Thyroid gland (tissue), 4 donors: ENCODE results near the gene KDSR.

Experiments
- CTCF ChIP-seq, 6 experiments: fragments of 200-600 bp in 3 of 6; fragments of 450-650 bp in 3 of 6; sonication (generic) in 3 of 6; IDR thresholded peaks; one replicate each; pipeline ENCODE4 v1.5.1; 2016 to 2019; ENCODE audit warnings: antibody characterized with exemption in 6 of 6, mild to moderate bottlenecking in 2 of 6, inconsistent platforms in 1 of 6, moderate library complexity in 1 of 6
- POLR2A ChIP-seq, 2 donors: fragments of 450-650 bp; IDR thresholded peaks; one replicate each; pipeline ENCODE4 v1.6.1; 2017; ENCODE audit warnings: antibody characterized with exemption in 2 of 2, mild to moderate bottlenecking in 2 of 2, moderate library complexity in 1 of 2

- TF ChIP-seq CTCF (IDR thresholded peaks at IDR 0.05) (no peak), POLR2A (IDR thresholded peaks at IDR 0.05) (no peak)
These were observed 16.8 kb downstream of the KDSR start for GRCh38 chr18:63350230-63350629.
